Colonic mucosa (tissue), 4 donors: ENCODE data around the gene PPP1CA. TPM values are rescaled to one million over a fixed set of nuclear protein-coding genes. Genes with fewer than 3 reads are reported as not detected.
A peak's percentile ranks its signal among the peaks of the same experiment; 100 is the strongest.

ENCODE experiments used
- DNase-seq: peaks from one replicate; pipeline ENCODE4 v3.0.0-alpha.2; 2020
- H3K27ac ChIP-seq: fragments of 200-600 bp; one replicate; pipeline ENCODE4 v1.8.0; 2021
- H3K27me3 ChIP-seq: fragments of 200-600 bp; one replicate; pipeline ENCODE4 v1.8.0; 2021
- H3K36me3 ChIP-seq: fragments of 200-600 bp; one replicate; pipeline ENCODE4 v1.8.0; 2021
- H3K4me1 ChIP-seq: fragments of 200-600 bp; one replicate; pipeline ENCODE4 v1.8.0; 2021; ENCODE audit warnings: mild to moderate bottlenecking
- H3K4me3 ChIP-seq: fragments of 200-600 bp; one replicate; pipeline ENCODE4 v1.8.0; 2021
- H3K9ac ChIP-seq, 2 donors: one replicate each; pipeline ENCODE4 v1.7.0; 2013; ENCODE audit warnings: control low read depth in 2 of 2, low read depth in 2 of 2, low read length in 2 of 2
- H3K9me3 ChIP-seq: fragments of 200-600 bp; one replicate; pipeline ENCODE4 v1.8.0; 2021
- intact Hi-C: fragments of 100-400 bp; cut with DNase I; formaldehyde crosslinking; loops from one replicate; pipeline ENCODE4 v1.14.1; 2022
- total RNA-seq, 2 donors: library from RNA; stranded (reverse); fragmentation: NEBNext Ultra II Directional in 1 of 2; extraction: Animal tissue kit (Norgen Biotek cat#: 25700) in 1 of 2; gene quantifications; one replicate each; pipeline ENCODE4 v1.2.1, GENCODE V29; 2021
- TF ChIP-seq, protein P1 (sequence below): fragments of 200-600 bp; IDR thresholded peaks from one replicate; pipeline ENCODE4 v1.8.0; 2022; ENCODE audit warnings: antibody characterized with exemption, mild to moderate bottlenecking
- donor health status: healthy.
- donor health status: DM: no; HTN: no; CAD: no.
- donor health status: DM: no; HTN: no; CAD: no.

PPP1CA gene
- total RNA-seq, 2 donors from 2014 or later = 242 to 280 TPM

DNA sequence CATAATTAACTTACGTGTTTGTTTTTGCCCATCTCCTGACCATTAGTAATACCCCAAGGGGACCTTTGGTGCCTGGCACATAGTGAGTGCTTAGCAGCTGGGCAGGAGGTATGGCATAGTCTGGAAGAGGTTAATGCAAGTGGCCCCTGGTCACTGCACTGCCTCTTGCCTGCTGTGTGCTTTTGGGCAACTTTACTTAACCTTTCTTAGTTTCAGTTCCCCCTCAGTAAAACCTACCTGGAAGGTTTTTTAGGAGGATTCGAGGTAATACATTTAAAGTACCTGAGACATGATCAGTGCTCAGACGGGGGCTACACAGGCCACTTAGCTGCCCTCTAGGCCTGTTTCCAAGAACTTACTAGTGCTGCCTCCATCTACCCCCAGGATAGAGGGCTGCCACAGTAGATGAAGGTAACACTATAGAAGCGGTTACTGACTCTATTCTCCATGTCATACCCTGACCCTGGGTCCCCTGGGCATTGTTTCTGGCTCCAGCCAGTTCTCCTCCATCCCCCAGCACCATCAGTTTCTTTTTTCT lies 51.7 kb downstream of the PPP1CA start:
- intact Hi-C loops = loop anchor here (5.0 kb wide), 2 partner anchors 32 to 157 kb away; partner anchors contain the start of genes CDK2AP2 and PITPNM1
- TF ChIP-seq, protein P1, sequence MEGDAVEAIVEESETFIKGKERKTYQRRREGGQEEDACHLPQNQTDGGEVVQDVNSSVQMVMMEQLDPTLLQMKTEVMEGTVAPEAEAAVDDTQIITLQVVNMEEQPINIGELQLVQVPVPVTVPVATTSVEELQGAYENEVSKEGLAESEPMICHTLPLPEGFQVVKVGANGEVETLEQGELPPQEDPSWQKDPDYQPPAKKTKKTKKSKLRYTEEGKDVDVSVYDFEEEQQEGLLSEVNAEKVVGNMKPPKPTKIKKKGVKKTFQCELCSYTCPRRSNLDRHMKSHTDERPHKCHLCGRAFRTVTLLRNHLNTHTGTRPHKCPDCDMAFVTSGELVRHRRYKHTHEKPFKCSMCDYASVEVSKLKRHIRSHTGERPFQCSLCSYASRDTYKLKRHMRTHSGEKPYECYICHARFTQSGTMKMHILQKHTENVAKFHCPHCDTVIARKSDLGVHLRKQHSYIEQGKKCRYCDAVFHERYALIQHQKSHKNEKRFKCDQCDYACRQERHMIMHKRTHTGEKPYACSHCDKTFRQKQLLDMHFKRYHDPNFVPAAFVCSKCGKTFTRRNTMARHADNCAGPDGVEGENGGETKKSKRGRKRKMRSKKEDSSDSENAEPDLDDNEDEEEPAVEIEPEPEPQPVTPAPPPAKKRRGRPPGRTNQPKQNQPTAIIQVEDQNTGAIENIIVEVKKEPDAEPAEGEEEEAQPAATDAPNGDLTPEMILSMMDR = no peak
- peaks cover 22% of the 10 kb centered on the region for H3K4me1 ChIP-seq
- no peaks in the 10 kb centered on the region for H3K36me3 ChIP-seq
- H3K9ac ChIP-seq = peak overlapping the region in 1 of 2 donors; percentile 7
- H3K27me3 ChIP-seq = no peaks in the 10 kb centered on the region
- no peaks in the 10 kb centered on the region for H3K9me3 ChIP-seq
- H3K27ac ChIP-seq = no peak overlapping the region
- no peak for DNase-seq
- H3K4me3 ChIP-seq = no peak overlapping the region

DNA sequence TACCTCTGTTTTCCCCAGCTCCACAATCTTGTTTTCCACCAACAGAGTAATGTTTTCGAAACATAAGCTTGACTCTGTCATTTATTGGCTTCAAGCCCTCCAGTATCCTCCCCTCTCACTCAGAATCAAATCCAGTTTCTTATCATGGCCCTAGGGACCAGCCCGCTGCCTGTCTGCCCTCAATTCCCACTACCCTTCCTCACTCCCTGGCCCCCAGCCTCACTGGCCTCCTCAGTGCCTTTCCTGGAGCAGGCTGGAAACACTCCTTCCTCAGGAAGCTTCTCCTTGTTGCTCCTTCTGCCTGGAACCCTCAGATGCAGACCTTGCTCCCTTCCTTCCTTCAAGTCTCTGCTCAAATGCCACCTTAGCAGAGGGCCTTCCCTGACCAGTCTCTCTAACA lies 52.2 kb downstream of the PPP1CA start:
- Histone ChIP-seq H3K36me3 (no peaks in the 10 kb centered on the region), H3K4me1 (peaks cover 18% of the 10 kb centered on the region), H3K27me3 (no peaks in the 10 kb centered on the region), H3K9ac (peak overlapping the region in 1 of 2 donors; percentile 34), H3K4me3 (no peak overlapping the region), H3K27ac (no peak overlapping the region), H3K9me3 (no peaks in the 10 kb centered on the region)
- DNase-seq = no peak
- TF ChIP-seq, protein P1 = no peak
- intact Hi-C loops = loop anchor here (5.0 kb wide), 2 partner anchors 33 to 158 kb away; partner anchors contain the start of genes CDK2AP2 and PITPNM1

DNA sequence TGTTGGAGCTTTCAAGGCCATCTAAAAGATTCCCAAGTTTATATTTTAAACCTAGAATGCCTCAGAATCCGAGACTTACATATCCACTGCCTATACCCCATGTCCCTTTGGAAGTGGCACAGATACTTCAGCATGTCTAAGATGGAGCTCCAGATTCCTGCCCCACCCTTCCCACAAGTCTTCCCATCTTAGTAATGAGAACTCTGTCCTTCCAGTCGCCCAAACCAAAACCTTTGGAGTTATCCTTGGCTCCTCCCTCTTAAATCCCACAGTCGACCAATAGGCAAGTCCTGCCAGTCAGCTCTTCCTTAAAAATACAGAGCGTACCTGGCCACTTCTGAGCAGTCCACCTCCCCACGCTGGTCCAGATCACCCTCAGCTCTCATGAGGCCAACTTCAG lies 52.6 kb downstream of the PPP1CA start:
- H3K36me3 ChIP-seq = no peaks in the 10 kb centered on the region
- no peak for DNase-seq
- no peaks in the 10 kb centered on the region for H3K27me3 ChIP-seq
- no peak overlapping the region for H3K4me3 ChIP-seq
- H3K4me1 ChIP-seq = peaks cover 14% of the 10 kb centered on the region
- TF ChIP-seq, protein P1 = no peak
- peak overlapping the region in 1 of 2 donors; percentile 34 for H3K9ac ChIP-seq
- no peaks in the 10 kb centered on the region for H3K9me3 ChIP-seq
- intact Hi-C loops = loop anchor here (5.0 kb wide), 2 partner anchors 33 to 158 kb away; partner anchors contain the start of genes CDK2AP2 and PITPNM1
- H3K27ac ChIP-seq = peak overlapping the region; percentile 65

Other genes with a start within 250 kb of the PPP1CA start
- gene GRK2, start 135.4 kb downstream of the PPP1CA start, total RNA-seq = 100 to 1,000 TPM; 108 to 137 TPM
- gene ANKRD13D, start 112.6 kb downstream of the PPP1CA start, total RNA-seq = 10 to 100 TPM; 18.8 to 39.5 TPM
- gene SSH3, start 98.3 kb downstream of the PPP1CA start, total RNA-seq = 10 to 100 TPM; 69.7 to 81.7 TPM
- gene POLD4, start 48.3 kb downstream of the PPP1CA start, total RNA-seq = 100 to 1,000 TPM; 186 to 203 TPM
- gene CLCF1, start 28.3 kb downstream of the PPP1CA start, total RNA-seq = 1 to 10 TPM; 1.7 to 4.0 TPM
- gene RAD9A, start 9.9 kb downstream of the PPP1CA start, total RNA-seq = 10 to 100 TPM; 21.8 to 35.1 TPM
- gene TBC1D10C, start 2.2 kb upstream of the PPP1CA start, total RNA-seq = 1 to 10 TPM; 3.9 to 5.2 TPM
- gene CARNS1, start 13.8 kb upstream of the PPP1CA start, total RNA-seq = under 1 TPM; 0.20 to 0.32 TPM
- gene RPS6KB2, start 26.6 kb upstream of the PPP1CA start, total RNA-seq = 10 to 100 TPM; 38.3 to 70.4 TPM
- gene PTPRCAP, start 35.8 kb upstream of the PPP1CA start, total RNA-seq = 1 to 10 TPM; 5.5 to 9.6 TPM
- 100 to 1,000 TPM; 213 to 243 TPM for gene CORO1B, start 41.6 kb upstream of the PPP1CA start, total RNA-seq
- gene GPR152, start 50.9 kb upstream of the PPP1CA start, total RNA-seq = not detected
- under 1 TPM; 0.20 to 0.53 TPM for gene CABP4, start 53.5 kb upstream of the PPP1CA start, total RNA-seq
- 10 to 100 TPM; 50.1 to 59.5 TPM for gene TMEM134, start 67.4 kb upstream of the PPP1CA start, total RNA-seq
- gene AIP, start 81.2 kb upstream of the PPP1CA start, total RNA-seq = 10 to 100 TPM; 45.3 to 57.9 TPM
- 10 to 100 TPM; 89.3 to 91.4 TPM for gene PITPNM1, start 103.5 kb upstream of the PPP1CA start, total RNA-seq
- 100 to 1,000 TPM in 1 of 2 donors, 10 to 100 TPM in 1; 91.6 to 142 TPM for gene CDK2AP2, start 106.3 kb upstream of the PPP1CA start, total RNA-seq
- not detected for gene CABP2, start 121.6 kb upstream of the PPP1CA start, total RNA-seq
- 100 to 1,000 TPM; 543 to 842 TPM for gene GSTP1, start 182.0 kb upstream of the PPP1CA start, total RNA-seq
- gene NDUFV1, start 205.1 kb upstream of the PPP1CA start, total RNA-seq = 100 to 1,000 TPM; 329 to 361 TPM
- 10 to 100 TPM; 35.1 to 52.5 TPM for gene NUDT8, start 228.1 kb upstream of the PPP1CA start, total RNA-seq
- gene TBX10, start 237.9 kb upstream of the PPP1CA start, total RNA-seq = 10 to 100 TPM in 1 of 2 donors, 1 to 10 TPM in 1; 7.8 to 19.3 TPM
- gene ACY3, start 248.9 kb upstream of the PPP1CA start, total RNA-seq = 10 to 100 TPM; 10.6 to 13.8 TPM